Measurements from ENCODE around the gene CALU.

CALU gene

GRCh38 chr7:128714701-128715495, 24.3 kb upstream of the CALU start:
- no peaks in the 10 kb centered on the region for H3K4me1 ChIP-seq
- no peak overlapping the region for H3K27ac ChIP-seq
- no peaks in the 10 kb centered on the region for H3K27me3 ChIP-seq
- DNase-seq: no peak
- H3K4me3 ChIP-seq: no peak overlapping the region
- TF ChIP-seq CTCF (IDR thresholded peaks at IDR 0.05): no peak
- H3K36me3 ChIP-seq: no peaks in the 10 kb centered on the region
- H3K9me3 ChIP-seq: no peaks in the 10 kb centered on the region
- intact Hi-C loops (cut with DNase I; ENCODE audit: low total_unique reads): no loop called here

- no peak for DNase-seq
- Histone ChIP-seq H3K36me3 (no peaks in the 10 kb centered on the region), H3K4me1 (no peaks in the 10 kb centered on the region), H3K27ac (no peak overlapping the region), H3K4me3 (no peak overlapping the region), H3K27me3 (peaks cover 0 to 12% of the 10 kb centered on the region in 2 donors), H3K9me3 (no peaks in the 10 kb centered on the region)
- TF ChIP-seq CTCF (IDR thresholded peaks at IDR 0.05): no peak
- intact Hi-C loops (cut with DNase I; ENCODE audit: low total_unique reads): no loop called here
These were observed 20.1 kb upstream of the CALU start for GRCh38 chr7:128718967-128719642.

- TF ChIP-seq CTCF (IDR thresholded peaks at IDR 0.05): no peak
- intact Hi-C loops (cut with DNase I; ENCODE audit: low total_unique reads): no loop called here
- no peak for DNase-seq
- no peaks in the 10 kb centered on the region for H3K9me3 ChIP-seq
- no peak overlapping the region for H3K4me3 ChIP-seq
- H3K36me3 ChIP-seq: no peaks in the 10 kb centered on the region
- H3K27ac ChIP-seq: no peak overlapping the region
- peaks cover 0 to 13% of the 10 kb centered on the region in 2 donors for H3K27me3 ChIP-seq
- H3K4me1 ChIP-seq: no peaks in the 10 kb centered on the region
These were observed 17.8 kb upstream of the CALU start for GRCh38 chr7:128721376-128721775.

- TF ChIP-seq CTCF (IDR thresholded peaks at IDR 0.05): no peak
- no peak for DNase-seq
- H3K9me3 ChIP-seq: no peaks in the 10 kb centered on the region
- H3K27ac ChIP-seq: no peak overlapping the region
- no peaks in the 10 kb centered on the region for H3K4me1 ChIP-seq
- peaks cover 0 to 13% of the 10 kb centered on the region in 2 donors for H3K27me3 ChIP-seq
- H3K36me3 ChIP-seq: no peaks in the 10 kb centered on the region
- intact Hi-C loops (cut with DNase I; ENCODE audit: low total_unique reads): no loop called here
- no peak overlapping the region for H3K4me3 ChIP-seq
These were observed 14.4 kb upstream of the CALU start for GRCh38 chr7:128724743-128725142.

GRCh38 chr7:128725531-128725930, 13.6 kb upstream of the CALU start:
- Histone ChIP-seq H3K4me3 (no peak overlapping the region), H3K9me3 (no peaks in the 10 kb centered on the region), H3K4me1 (no peaks in the 10 kb centered on the region), H3K27me3 (peaks cover 0 to 13% of the 10 kb centered on the region in 2 donors), H3K27ac (no peak overlapping the region), H3K36me3 (no peaks in the 10 kb centered on the region)
- intact Hi-C loops (cut with DNase I; ENCODE audit: low total_unique reads): no loop called here
- TF ChIP-seq CTCF (IDR thresholded peaks at IDR 0.05): no peak
- DNase-seq: no peak
